ENCODE measurements around the gene GNG12. TPM values are rescaled to one million over a fixed set of nuclear protein-coding genes. Genes with fewer than 3 reads are reported as not detected.

Gene GNG12
- total and polyA plus RNA-seq, 9 of the 15 experiments (the other 6 are each of a cell fraction or from before 2014, with no cell fraction given), result 2.6 to 6.0 (median 4.1) TPM

- TF ChIP-seq REST (IDR thresholded peaks at IDR 0.05; ENCODE audit: borderline replicate concordance) (no peak; the same call in 1 of the 2 replicates), REST (CRISPR knock-in tag; IDR thresholded peaks at IDR 0.05; ENCODE audit: low read depth) (no peak), SMARCA5 (IDR thresholded peaks at IDR 0.05) (peak; percentile 76), FOXP1 (CRISPR knock-in tag; IDR thresholded peaks at IDR 0.05) (no peak), ZNF507 (tag; conservative IDR thresholded peaks at IDR 0.05) (no peak), THAP12 (CRISPR knock-in tag; IDR thresholded peaks at IDR 0.05) (peak; percentile 44; the same call in 1 of the 2 replicates), POU5F1 (IDR thresholded peaks at IDR 0.05; ENCODE audit: borderline replicate concordance, low read depth, low read length, partially characterized antibody) (no peak), TBP (optimal IDR thresholded peaks at IDR 0.05; ENCODE audit: low read depth, low read length) (no peak), GABPB2 (CRISPR knock-in tag; conservative IDR thresholded peaks at IDR 0.05) (no peak), PTBP1 (IDR thresholded peaks at IDR 0.05; ENCODE audit: low read depth, low read length) (peak; percentile 97), FOXP4 (CRISPR knock-in tag; IDR thresholded peaks at IDR 0.05; ENCODE audit: borderline replicate concordance) (no peak), ZNF165 (CRISPR knock-in tag; IDR thresholded peaks at IDR 0.05; ENCODE audit: borderline replicate concordance) (no peak), FOSL1 (tag; conservative IDR thresholded peaks at IDR 0.05) (peak; percentile 73), ZNF445 (CRISPR knock-in tag; IDR thresholded peaks at IDR 0.05; ENCODE audit: low read depth) (no peak), SNIP1 (IDR thresholded peaks at IDR 0.05; ENCODE audit: low read depth) (no peak)
Measured at GRCh38 chr1:67733681-67734322, 99.5 kb downstream of the GNG12 start (continued).

All from K562 (cell line).